Activated CD4-positive, alpha-beta T cell treated with anti-CD3 and anti-CD28 coated beads, Interleukin-2, Interleukin-4, amounts not matched to agents 100 ng/mL and 50 ng/mL, durations not matched to agents 16 hours and 8 hours (primary cell): Measurements from ENCODE around the gene SLC6A11.

Experiments
- DNase-seq: peaks from one replicate; pipeline ENCODE4 v3.0.0-alpha.2; 2020; ENCODE audit warnings: low spot score

The SLC6A11 gene

GRCh38 chr3:10790713-10791112 lies 25.3 kb upstream of the SLC6A11 start:
- DNase-seq, result no peak

DNA sequence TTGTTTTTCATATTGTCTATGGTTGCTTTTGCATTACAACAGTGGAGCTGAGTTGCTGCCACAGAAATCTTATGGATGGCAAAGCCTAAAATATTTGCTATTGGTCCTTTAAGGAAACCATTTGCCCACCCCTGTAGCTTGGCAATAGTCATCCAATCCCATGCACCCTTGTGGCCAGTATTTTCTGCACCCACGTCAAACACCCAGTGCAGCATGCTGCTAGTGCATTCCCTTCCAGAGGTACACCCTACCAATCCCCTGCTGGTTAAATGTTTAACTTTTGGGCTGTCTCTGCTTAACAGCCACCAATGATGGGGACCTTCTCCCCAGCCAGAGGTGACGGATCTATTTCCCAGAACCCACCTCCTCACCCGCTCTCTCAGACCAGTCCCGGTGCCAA lies 23.8 kb upstream of the SLC6A11 start:
- no peak for DNase-seq

DNA sequence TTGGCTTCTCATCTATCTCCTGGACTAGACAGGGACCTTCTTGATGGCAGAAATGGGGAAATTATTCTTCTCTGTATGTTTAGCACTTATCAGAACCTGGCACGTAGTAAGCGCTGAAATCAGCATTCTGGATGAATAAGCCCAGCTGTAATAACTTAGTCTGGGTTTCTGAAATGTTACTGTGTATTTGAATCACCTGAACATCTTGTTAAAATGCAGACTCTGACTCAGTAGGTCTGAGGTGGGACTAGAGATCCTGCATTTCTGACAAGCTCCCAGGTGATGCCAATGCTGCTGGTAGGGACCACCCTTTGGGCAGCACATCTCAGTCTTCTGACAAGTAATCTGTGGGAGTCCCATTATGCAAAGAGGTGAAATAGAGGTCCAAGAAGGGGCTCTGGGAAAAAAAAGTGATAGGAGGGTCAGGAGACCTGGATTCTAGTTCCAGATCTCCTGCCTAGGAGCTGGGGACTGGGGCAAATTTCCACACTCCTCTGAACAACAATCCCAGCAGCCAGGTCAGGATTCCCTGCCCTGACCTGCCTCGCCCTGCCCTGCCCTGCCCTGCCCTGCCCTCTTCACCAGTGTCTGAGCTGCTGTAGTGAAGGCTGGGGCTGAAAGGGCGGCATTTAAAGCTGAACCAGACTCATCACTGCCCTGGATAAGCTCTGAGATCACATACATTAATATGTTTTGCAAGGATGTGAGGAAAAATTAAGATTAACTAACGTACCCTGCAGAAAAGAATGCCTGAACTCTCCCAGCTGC lies 17.2 kb upstream of the SLC6A11 start:
- DNase-seq, result no peak

DNA sequence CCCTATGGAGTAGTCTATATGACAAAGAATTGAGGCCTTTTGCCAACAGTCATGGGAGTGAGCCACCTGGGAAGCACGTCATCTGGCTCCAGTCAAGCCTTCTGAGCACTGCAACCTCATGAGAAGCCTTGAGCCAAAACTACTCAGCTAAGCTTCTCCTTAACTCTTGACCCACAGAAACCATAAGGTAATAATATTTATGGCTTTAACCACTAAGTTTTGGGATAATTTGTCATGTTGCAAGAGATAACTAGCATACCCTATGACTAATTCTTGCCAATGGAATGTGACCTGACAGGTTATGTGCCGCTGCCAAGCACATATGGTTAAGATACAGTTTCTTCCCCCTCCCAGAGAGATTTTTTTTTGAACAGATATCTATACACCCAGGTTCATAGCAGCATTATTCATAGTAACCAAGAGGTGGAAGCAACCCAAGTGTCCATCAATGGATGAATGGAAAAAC lies 11.8 kb upstream of the SLC6A11 start:
- no peak for DNase-seq

DNA sequence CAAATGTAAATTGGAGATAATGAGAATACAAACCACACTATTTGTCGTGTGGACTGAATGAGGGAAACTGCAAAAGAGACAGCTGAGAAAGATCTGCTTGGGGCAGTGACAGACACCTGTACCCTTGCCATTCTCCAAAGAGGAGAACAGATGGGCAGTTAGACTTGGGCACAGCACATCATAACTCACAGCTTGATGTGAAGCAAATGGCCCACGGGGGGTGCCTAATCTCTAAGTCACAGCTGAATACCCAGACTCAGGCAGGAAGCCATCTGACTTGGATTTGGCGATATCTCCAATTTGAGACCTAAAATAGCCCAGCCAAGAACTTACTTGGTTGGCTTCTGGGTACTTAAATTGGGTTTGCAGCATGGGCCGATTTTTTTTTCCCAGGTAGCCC lies 10.0 kb upstream of the SLC6A11 start:
- DNase-seq, result no peak

GRCh38 chr3:10808130-10808735 lies 7.8 kb upstream of the SLC6A11 start:
- no peak for DNase-seq

GRCh38 chr3:10808974-10809373 lies 7.1 kb upstream of the SLC6A11 start:
- no peak for DNase-seq

DNA sequence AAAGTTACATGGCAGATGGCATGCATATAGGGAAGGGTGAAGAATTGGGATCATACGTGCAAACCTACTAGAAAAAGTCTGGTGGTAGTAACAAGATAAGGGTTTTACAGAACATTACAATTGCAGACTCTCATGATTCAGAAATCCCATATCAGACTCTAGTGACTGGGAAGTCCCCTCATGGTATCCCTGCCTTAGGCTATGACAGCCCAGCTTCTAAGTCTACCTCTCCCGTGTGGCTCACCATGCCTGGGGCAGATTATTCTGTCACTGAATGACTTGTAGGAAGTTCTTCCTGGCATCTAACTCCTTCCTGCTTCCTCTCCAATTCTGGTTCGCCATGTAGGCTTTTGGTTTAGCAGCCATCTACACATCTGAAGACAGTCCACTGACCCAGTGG lies 5.7 kb upstream of the SLC6A11 start:
- no peak for DNase-seq

- no peak for DNase-seq
Measured at GRCh38 chr3:10813425-10813824, 2.6 kb upstream of the SLC6A11 start.

DNA sequence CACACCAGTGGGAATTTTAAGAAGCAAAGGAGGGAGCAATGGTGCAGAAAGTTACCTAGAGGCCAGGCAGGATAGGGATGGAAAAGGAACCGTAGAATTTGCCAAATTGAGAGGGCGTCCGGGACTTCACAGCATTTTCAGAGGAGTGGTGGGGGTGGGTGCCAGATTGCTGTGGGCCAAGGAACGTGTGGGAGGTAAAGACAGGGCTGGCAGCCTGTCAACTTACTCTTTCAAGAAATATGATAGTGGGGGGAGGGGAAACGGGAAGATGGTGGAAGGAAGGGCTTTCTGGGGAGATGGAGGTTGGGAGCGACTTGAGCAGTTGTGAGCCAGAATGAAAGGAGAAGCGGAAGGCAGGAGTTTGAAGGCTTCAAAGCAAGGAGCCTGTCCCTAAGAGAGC lies 1.4 kb upstream of the SLC6A11 start:
- no peak for DNase-seq

- no peak for DNase-seq
Measured at GRCh38 chr3:10815487-10815886, 541 bp upstream of the SLC6A11 start.

DNA sequence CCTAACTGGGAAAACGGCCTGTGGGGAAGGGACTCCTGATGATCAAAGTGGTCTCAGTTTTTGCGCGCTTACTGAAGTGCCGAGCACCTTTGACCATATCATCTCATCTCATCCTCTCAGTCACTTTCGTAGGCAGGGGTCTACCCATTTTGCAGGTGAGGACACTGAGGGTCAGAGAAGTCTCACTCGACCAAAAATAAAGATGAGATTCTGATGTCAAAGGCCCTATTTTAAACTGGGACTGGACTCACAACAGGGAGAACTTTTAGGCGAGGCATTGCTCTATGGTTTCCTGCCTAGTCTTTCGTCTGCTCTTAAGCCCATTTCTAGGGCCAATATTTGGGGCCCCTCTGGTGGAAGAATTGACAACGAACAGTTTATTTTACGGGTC lies 830 bp downstream of the SLC6A11 start:
- no peak for DNase-seq

DNA sequence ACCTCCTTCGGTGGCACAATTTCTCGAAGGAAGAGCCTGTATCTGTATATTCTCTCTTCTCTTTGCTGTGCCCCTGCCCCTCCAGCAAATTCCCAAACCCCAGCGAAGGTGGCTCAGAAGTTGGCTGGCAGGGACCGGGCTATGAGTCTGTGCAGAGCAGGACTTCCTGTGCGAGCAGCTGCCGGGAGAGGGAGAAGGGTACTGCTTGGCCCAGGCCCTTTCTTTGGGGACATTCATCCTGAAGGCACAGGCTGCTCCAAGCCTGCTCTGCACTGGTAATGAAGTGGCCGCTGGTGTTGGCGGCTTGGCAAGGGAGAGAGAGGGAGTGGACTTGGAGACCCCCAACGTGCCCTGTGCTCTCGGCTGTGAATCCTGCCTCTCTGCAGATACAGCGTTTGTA lies 1.5 kb downstream of the SLC6A11 start:
- no peak for DNase-seq

- no peak for DNase-seq
Measured at GRCh38 chr3:10822055-10822454, 6.0 kb downstream of the SLC6A11 start.

DNA sequence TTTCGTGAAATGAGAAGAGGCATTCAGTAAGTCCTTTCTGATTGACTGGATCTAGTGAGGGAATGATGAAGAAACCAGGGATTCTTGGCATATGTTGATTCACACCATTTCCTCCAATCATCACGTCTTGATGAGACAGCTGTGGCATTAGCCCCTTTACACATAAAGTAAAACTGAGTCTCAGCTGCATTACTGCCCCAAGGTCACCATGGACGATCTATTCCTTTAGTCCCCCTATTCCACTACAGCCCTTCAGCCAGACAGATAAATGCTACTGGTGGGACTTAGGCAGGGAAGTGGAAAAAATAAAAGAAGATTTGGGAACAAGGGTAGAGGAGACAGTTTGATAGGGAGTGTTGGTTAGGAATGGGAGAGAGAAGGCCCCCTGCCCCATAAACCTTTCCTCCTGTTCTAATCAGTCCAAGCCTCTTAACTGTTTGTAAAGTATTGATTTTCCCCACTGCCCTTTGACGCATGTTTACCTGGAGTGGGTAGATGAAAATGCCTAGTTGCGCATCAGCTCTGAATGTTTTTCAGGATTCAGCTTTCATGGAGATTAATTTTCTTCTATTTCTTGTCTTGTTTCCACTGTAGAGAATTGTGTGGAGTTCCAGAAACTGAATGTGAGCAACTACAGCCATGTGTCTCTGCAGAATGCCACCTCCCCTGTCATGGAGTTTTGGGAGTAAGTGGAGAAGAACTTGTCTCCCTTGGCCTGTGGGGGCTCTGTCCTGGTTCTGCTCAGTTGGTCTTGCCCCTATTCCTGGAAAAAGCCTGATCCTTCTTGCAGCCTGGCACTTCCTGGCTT lies 6.9 kb downstream of the SLC6A11 start:
- no peak for DNase-seq

DNA sequence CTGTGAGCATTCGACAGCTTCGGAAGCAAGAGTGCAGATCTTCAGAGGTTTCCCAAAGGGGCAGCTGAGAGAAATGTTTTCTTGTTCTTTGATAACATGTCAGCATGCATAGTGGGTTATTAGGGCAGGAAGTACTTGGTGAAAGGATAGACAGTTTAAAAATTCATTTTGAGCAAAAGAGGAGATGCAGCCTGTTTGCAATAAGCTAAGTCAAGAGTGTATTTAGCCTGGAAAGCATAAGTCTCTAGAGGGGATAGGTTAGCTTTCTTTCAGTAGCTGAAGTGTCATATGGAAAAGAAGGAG lies 7.4 kb downstream of the SLC6A11 start:
- DNase-seq, result no peak

DNA sequence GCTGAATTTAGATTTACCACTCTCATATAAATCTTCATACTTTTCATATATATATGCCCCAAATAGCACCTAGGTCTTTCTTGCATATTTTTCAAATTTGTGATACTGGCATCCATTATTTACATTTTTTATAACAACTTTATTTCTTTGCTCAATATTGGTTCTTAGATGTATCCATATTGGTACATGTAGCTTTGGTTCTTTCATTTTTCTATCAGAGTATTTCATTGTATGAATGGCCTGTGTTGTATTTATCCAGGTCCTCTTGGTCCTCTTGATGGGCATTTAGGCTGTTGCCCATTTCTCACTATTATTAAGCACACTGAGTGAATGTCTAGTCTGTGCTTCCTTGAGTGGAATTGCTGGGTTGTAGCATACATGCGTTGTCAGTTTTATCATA lies 8.4 kb downstream of the SLC6A11 start:
- DNase-seq, result no peak

- no peak for DNase-seq
Measured at GRCh38 chr3:10833855-10834414, 17.9 kb downstream of the SLC6A11 start.

DNA sequence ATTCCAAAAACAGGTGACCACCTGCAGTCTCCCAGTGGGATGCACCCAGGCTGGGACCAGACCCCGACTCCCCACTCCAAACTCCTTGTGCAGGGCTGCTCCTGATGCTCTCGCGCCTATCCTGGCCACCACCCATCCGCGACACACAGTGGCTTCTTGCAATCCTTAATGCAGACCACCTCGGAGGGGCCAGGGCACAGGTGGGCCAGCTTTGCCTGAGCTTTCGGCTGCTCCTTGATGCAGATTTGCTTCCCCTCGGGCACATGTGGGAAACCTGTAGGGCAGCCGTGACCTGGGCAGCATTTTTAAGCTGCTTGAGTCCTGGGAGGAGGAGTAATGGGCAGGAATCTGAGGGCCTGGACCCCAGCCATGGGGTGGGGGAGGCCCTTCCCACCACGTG lies 18.9 kb downstream of the SLC6A11 start:
- no peak for DNase-seq

GRCh38 chr3:10835406-10835805 lies 19.4 kb downstream of the SLC6A11 start:
- no peak for DNase-seq

- no peak for DNase-seq
Measured at GRCh38 chr3:10836676-10837075, 20.6 kb downstream of the SLC6A11 start.

GRCh38 chr3:10837849-10838248 lies 21.8 kb downstream of the SLC6A11 start:
- DNase-seq, result no peak

GRCh38 chr3:10839167-10839566 lies 23.1 kb downstream of the SLC6A11 start:
- no peak for DNase-seq
